SU-DHL-6 (cell line): ENCODE measurements around the gene AKT1.

Source experiments
- H2AFZ ChIP-seq: fragments of 200-600 bp; sonication (generic); 2 replicates; pipeline ENCODE4 v1.6.1; 2014; ENCODE audit warnings: low read depth, mild to moderate bottlenecking, moderate library complexity, mixed read lengths, antibody characterized with exemption, low read length; ENCODE audit not compliant: severe bottlenecking
- H3F3A ChIP-seq: fragments of 200-600 bp; shearing (Covaris generic); 2 replicates; pipeline ENCODE4 v1.6.0; 2016; ENCODE audit warnings: antibody characterized with exemption, mild to moderate bottlenecking; ENCODE audit not compliant: insufficient read depth
- H3K27ac ChIP-seq: fragments of 200-600 bp; sonication (generic); 2 replicates; pipeline ENCODE4 v1.5.1; 2016; ENCODE audit warnings: low read depth, mild to moderate bottlenecking, low read length, moderate library complexity, mixed read lengths
- H3K27me3 ChIP-seq: fragments of 200-600 bp; sonication (generic), shearing (Covaris generic); 2 replicates; pipeline ENCODE4 v1.6.0; 2014; ENCODE audit warnings: mild to moderate bottlenecking, low read length
- H3K36me3 ChIP-seq: fragments of 200-600 bp; sonication (generic); 2 replicates; pipeline ENCODE4 v1.6.1; 2014; ENCODE audit warnings: mild to moderate bottlenecking, low read length, mixed read lengths
- H3K4me2 ChIP-seq: fragments of 300-600, 200-600 bp; shearing (Covaris generic), sonication (generic); 2 replicates; pipeline ENCODE4 v1.6.0; 2014; ENCODE audit warnings: low read length, low read depth, mild to moderate bottlenecking; ENCODE audit not compliant: poor library complexity, severe bottlenecking
- H3K4me3 ChIP-seq: fragments of 200-600 bp; sonication (generic); 2 replicates; pipeline ENCODE4 v1.5.1; 2014; ENCODE audit warnings: antibody characterized with exemption, low read length, mild to moderate bottlenecking, mixed read lengths; ENCODE audit not compliant: insufficient read depth, poor library complexity, severe bottlenecking
- H3K79me2 ChIP-seq: fragments of 200-600 bp; sonication (generic); 2 replicates; pipeline ENCODE4 v1.6.1; 2014; ENCODE audit warnings: mild to moderate bottlenecking, low read length, moderate library complexity; ENCODE audit not compliant: insufficient read depth
- H3K9ac ChIP-seq: fragments of 200-600 bp; sonication (generic); 2 replicates; pipeline ENCODE4 v1.7.0; 2014; ENCODE audit warnings: mild to moderate bottlenecking, low read length
- H3K9me2 ChIP-seq: fragments of 200-600 bp; sonication (generic); replicated peaks from 2 replicates; pipeline ENCODE4 v1.6.1; 2014; ENCODE audit warnings: low read length; ENCODE audit not compliant: insufficient read depth
- H3K9me3 ChIP-seq: fragments of 200-600 bp; sonication (generic); 2 replicates; pipeline ENCODE4 v1.6.1; 2014; ENCODE audit warnings: low read length, mixed read lengths; ENCODE audit not compliant: insufficient read depth
- H4K20me1 ChIP-seq: fragments of 200-600 bp; sonication (generic); 2 replicates; pipeline ENCODE4 v1.6.1; 2014; ENCODE audit warnings: low read depth, mild to moderate bottlenecking, antibody characterized with exemption, low read length, moderate library complexity, mixed read lengths
- EZH2phosphoT487 ChIP-seq: fragments of 200-600 bp; sonication (generic), shearing (Covaris generic); conservative IDR thresholded peaks from 2 replicates; pipeline ENCODE4 v1.6.1; 2018; ENCODE audit warnings: mild to moderate bottlenecking, antibody characterized with exemption, low read length, moderate library complexity, mixed read lengths
- TF ChIP-seq, protein P1 (sequence below): fragments of 200-600 bp; sonication (generic); IDR thresholded peaks from one replicate; pipeline ENCODE4 v1.5.1; 2017; ENCODE audit warnings: antibody characterized with exemption, mild to moderate bottlenecking, low read length, moderate library complexity; ENCODE audit not compliant: insufficient read depth, poor library complexity, severe bottlenecking

Gene AKT1

DNA sequence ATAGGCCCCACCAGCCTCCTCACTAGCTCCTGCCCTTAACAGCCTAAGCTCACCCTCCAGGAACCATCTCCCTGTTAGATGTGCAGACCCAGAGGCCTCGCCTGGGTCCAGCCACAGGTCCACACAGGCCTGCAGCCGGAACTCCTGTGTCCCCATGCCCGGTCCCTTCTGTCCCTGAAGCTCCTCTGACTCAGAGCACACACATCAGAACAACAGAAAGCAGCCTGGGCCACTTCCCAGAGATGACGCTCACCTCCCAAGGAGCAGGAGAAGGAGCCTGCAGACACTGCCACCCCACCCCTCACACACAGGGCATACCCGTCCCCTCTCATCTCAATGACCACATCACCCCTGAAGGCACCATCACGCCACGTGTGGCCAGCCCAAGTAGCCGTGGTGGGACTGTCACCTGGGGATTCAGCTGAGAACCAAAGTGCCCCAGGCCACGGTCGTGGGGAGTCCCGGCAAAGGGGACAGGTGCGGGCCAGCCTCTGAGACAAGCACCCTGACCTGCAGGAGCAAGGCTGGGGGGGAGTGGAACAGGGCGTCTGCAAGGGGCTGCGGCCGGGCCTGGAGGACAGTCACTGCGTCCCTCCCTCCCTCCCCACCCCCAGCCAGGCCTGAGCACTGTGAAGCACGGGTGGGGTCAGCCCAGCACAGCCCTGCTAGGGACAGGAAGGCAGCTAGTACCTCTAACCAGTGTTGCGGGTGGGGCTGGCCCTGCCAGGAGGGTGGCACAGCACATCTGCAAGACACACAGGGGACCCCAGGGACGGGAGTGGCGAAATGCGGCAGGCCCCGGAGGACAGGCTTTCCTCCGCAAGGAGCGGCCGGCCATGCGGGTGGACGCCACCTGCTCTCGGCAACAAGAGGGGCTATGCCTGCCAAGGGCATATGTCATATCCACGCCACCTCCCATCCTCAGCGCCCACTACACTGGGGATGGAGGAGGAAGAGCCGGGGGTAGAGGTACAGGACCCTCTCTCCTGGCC is 5.5 kb downstream of the AKT1 start:
- Histone ChIP-seq H3K9me2 (no peaks in the 10 kb centered on the region), H3K9ac (no peak overlapping the region), H3K27ac (no peak overlapping the region), H3K9me3 (no peaks in the 10 kb centered on the region), H4K20me1 (no peaks in the 10 kb centered on the region), H3K36me3 (no peaks in the 10 kb centered on the region), H3K4me3 (no peak overlapping the region), H3K79me2 (peaks cover 8% of the 10 kb centered on the region; the same call in 1 of the 2 replicates), H3K4me2 (no peak overlapping the region), H2AFZ (no peak overlapping the region), H3F3A (no peaks in the 10 kb centered on the region), H3K27me3 (no peaks in the 10 kb centered on the region)
- TF ChIP-seq EZH2phosphoT487 = no peak
- TF ChIP-seq, protein P1, sequence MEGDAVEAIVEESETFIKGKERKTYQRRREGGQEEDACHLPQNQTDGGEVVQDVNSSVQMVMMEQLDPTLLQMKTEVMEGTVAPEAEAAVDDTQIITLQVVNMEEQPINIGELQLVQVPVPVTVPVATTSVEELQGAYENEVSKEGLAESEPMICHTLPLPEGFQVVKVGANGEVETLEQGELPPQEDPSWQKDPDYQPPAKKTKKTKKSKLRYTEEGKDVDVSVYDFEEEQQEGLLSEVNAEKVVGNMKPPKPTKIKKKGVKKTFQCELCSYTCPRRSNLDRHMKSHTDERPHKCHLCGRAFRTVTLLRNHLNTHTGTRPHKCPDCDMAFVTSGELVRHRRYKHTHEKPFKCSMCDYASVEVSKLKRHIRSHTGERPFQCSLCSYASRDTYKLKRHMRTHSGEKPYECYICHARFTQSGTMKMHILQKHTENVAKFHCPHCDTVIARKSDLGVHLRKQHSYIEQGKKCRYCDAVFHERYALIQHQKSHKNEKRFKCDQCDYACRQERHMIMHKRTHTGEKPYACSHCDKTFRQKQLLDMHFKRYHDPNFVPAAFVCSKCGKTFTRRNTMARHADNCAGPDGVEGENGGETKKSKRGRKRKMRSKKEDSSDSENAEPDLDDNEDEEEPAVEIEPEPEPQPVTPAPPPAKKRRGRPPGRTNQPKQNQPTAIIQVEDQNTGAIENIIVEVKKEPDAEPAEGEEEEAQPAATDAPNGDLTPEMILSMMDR = no peak

GRCh38 chr14:104788873-104789663 is 6.5 kb downstream of the AKT1 start:
- Histone ChIP-seq H3K36me3 (no peaks in the 10 kb centered on the region), H2AFZ (no peak overlapping the region), H3K4me2 (no peak overlapping the region), H3K79me2 (no peaks in the 10 kb centered on the region; the same call in 1 of the 2 replicates), H3K9me3 (no peaks in the 10 kb centered on the region), H3F3A (no peaks in the 10 kb centered on the region), H4K20me1 (no peaks in the 10 kb centered on the region), H3K27ac (no peak overlapping the region), H3K9me2 (no peaks in the 10 kb centered on the region), H3K9ac (no peak overlapping the region), H3K4me3 (no peak overlapping the region), H3K27me3 (no peaks in the 10 kb centered on the region)
- TF ChIP-seq, protein P1 = no peak

DNA sequence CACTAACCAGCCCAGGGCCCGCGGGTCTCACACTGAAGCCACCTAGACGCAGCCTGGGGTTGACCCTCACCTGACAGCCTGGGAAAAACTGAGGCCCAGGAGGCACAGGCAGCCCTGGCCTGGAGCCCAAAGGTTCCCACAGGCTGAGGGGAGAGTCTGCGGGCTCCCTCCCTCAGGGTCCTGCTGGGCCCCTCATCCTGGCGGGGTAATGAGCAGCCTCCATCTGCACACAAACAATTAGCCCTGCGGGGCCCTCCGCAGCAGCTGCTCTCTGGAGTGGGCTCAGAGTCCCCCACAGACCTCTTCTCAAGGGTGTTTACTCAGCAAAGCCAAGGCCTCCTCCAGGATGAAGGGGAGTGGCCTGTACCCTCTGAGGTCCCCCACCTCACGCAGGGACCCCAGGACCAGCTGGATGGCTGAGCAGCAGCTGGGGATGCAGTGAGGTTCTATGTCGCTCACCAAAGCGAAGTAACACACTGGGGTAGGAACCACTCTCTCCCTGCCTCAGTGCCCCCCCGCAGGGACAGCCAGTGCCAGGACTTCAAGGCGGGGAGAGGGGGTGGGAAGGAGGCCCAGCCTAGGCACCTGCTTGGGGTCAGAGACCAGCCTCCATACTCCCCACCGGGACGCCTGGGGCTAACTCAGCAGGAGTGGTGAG is 7.3 kb downstream of the AKT1 start:
- Histone ChIP-seq H3K9me2 (no peaks in the 10 kb centered on the region), H3K4me2 (no peak overlapping the region), H3K9me3 (no peaks in the 10 kb centered on the region), H2AFZ (no peak overlapping the region), H3K27ac (no peak overlapping the region), H3F3A (no peaks in the 10 kb centered on the region), H3K36me3 (no peaks in the 10 kb centered on the region), H3K79me2 (no peaks in the 10 kb centered on the region; the same call in 1 of the 2 replicates), H4K20me1 (no peaks in the 10 kb centered on the region), H3K4me3 (no peak overlapping the region), H3K9ac (no peak overlapping the region), H3K27me3 (no peaks in the 10 kb centered on the region)
- TF ChIP-seq EZH2phosphoT487 = no peak
- TF ChIP-seq, protein P1 = no peak
